Endothelial cell of umbilical vein (primary cell): ENCODE results near the gene KRT86. TPM values are rescaled to one million over a fixed set of nuclear protein-coding genes. Genes with fewer than 3 reads are reported as not detected.
"Not testable (repeated sequence)": the region's sequence is repeated elsewhere in the genome, so short reads cannot be mapped to it uniquely, and the experiment has no call there.

ENCODE experiments used
- BruUV-seq: library from RNA; stranded (reverse); fragments of 400-500 nt; replicated peaks from 2 replicates; lab custom pipeline; 2021; lab: Mats Ljungman, UMichigan
- CTCF ChIA-PET: fragments of 300-600, 350-600 bp; sonication (Branson Sonifier 250); formaldehyde crosslinking; loops from one replicate; lab custom pipeline; 2021; ENCODE audit warnings: antibody characterized with exemption, inconsistent platforms; lab: Charles Lee
- POLR2A ChIA-PET: fragments of 300-600, 350-600 bp; sonication (Branson Sonifier 250); formaldehyde crosslinking; loops from one replicate; lab custom pipeline; 2021; ENCODE audit warnings: antibody characterized with exemption, inconsistent platforms; lab: Charles Lee
- DNase-seq: peaks from one replicate; pipeline ENCODE4 v3.0.0-alpha.2; 2011; ENCODE audit warnings: low read depth, low spot score
- FAIRE-seq: peaks from 2 replicates; lab custom pipeline; 2011; peaks lifted over from hg19 to GRCh38; lab: Jason Lieb, UNC
- H2AFZ ChIP-seq: 2 replicates; pipeline ENCODE4 v1.6.0; 2012; ENCODE audit warnings: low read depth, low read length, control low read depth, inconsistent platforms
- H3K27ac ChIP-seq: 2 replicates; pipeline ENCODE4 v1.5.1; 2011; ENCODE audit warnings: low read depth, mild to moderate bottlenecking, control low read depth, low read length, moderate library complexity; ENCODE audit not compliant: insufficient read depth
- H3K27me3 ChIP-seq, 2 experiments: 2 replicates each; pipeline versions ENCODE4 v1.6.0 to v1.6.1; 2011; ENCODE audit warnings: low read length in 2 of 2, mixed read lengths in 1 of 2; ENCODE audit not compliant: control insufficient read depth in 2 of 2, insufficient read depth in 2 of 2
- H3K36me3 ChIP-seq, 2 experiments: 2 replicates in 1 of 2; 3 replicates in 1 of 2; pipeline ENCODE4 v1.5.1; 2011; ENCODE audit warnings: low read length in 2 of 2, mild to moderate bottlenecking in 1 of 2, moderate library complexity in 1 of 2; ENCODE audit not compliant: control insufficient read depth in 2 of 2, insufficient read depth in 2 of 2; ENCODE audit errors: extremely low read depth in 1 of 2
- H3K4me1 ChIP-seq: 3 replicates; pipeline ENCODE4 v1.5.1; 2011; ENCODE audit warnings: mild to moderate bottlenecking, low read length; ENCODE audit not compliant: control insufficient read depth, insufficient read depth; ENCODE audit errors: extremely low read depth
- H3K4me2 ChIP-seq: 2 replicates; pipeline ENCODE4 v1.6.1; 2011; ENCODE audit warnings: low read length, control low read depth, mixed read lengths; ENCODE audit not compliant: insufficient read depth
- H3K4me3 ChIP-seq, 3 experiments: fragments of 200-600 bp in 1 of 3; sonication (generic), shearing (Covaris generic) in 1 of 3; replicated peaks in 1 of 3; 2 replicates each; pipeline ENCODE4 v1.5.1; 2011 to 2016; ENCODE audit warnings: control low read depth in 3 of 3, low read length in 3 of 3, mild to moderate bottlenecking in 2 of 3, inconsistent platforms in 1 of 3, low read depth in 1 of 3, moderate library complexity in 1 of 3; ENCODE audit not compliant: insufficient read depth in 1 of 3
- H3K79me2 ChIP-seq: 2 replicates; pipeline ENCODE4 v1.6.0; 2012; ENCODE audit warnings: low read length, inconsistent platforms; ENCODE audit not compliant: control insufficient read depth, insufficient read depth
- H3K9ac ChIP-seq: replicated peaks from 2 replicates; pipeline ENCODE3; 2011; ENCODE audit warnings: low read length, control low read depth; ENCODE audit not compliant: insufficient read depth; ENCODE audit errors: extremely low read depth
- H3K9me1 ChIP-seq: replicated peaks from 3 replicates; pipeline ENCODE4 v1.6.0; 2011; ENCODE audit warnings: mild to moderate bottlenecking, low read length; ENCODE audit not compliant: control insufficient read depth, insufficient read depth; ENCODE audit errors: extremely low read depth
- H3K9me3 ChIP-seq: replicated peaks from 2 replicates; pipeline ENCODE4 v1.5.1; 2012; ENCODE audit warnings: low read length, inconsistent platforms; ENCODE audit not compliant: control insufficient read depth, insufficient read depth
- H4K20me1 ChIP-seq: replicated peaks from 2 replicates; pipeline ENCODE3; 2011; ENCODE audit warnings: mild to moderate bottlenecking, low read length; ENCODE audit not compliant: control insufficient read depth, insufficient read depth; ENCODE audit errors: extremely low read depth
- CTCF ChIP-seq, 2 donors: IDR thresholded peaks; 1 replicate in 1 of 2; 2 replicates in 1 of 2; pipeline ENCODE4 v1.5.1; 2011; ENCODE audit warnings: low read length in 2 of 2, mild to moderate bottlenecking in 2 of 2, moderate library complexity in 2 of 2, control low read depth in 1 of 2, inconsistent platforms in 1 of 2, low read depth in 1 of 2; ENCODE audit not compliant: insufficient read depth in 1 of 2; ENCODE audit errors: extremely low read depth in 1 of 2
- EZH2 ChIP-seq: IDR thresholded peaks from 2 replicates; pipeline ENCODE4 v1.6.1; 2012; ENCODE audit warnings: borderline replicate concordance, low read depth, mild to moderate bottlenecking, moderate library complexity, low read length, inconsistent platforms; ENCODE audit not compliant: severe bottlenecking
- FOS ChIP-seq: IDR thresholded peaks from 2 replicates; pipeline ENCODE4 v1.6.1; 2011; ENCODE audit warnings: mild to moderate bottlenecking, low read length, moderate library complexity, borderline replicate concordance; ENCODE audit not compliant: insufficient read depth
- GATA2 ChIP-seq: IDR thresholded peaks from 2 replicates; pipeline ENCODE4 v1.7.0; 2011; ENCODE audit warnings: low read depth, mild to moderate bottlenecking, moderate library complexity, mixed read lengths, low read length; ENCODE audit not compliant: insufficient read length, insufficient read depth
- JUN ChIP-seq: IDR thresholded peaks from 2 replicates; pipeline ENCODE4 v1.6.1; 2011; ENCODE audit warnings: borderline replicate concordance, low read depth; ENCODE audit not compliant: insufficient read length, insufficient read depth
- MAX ChIP-seq: IDR thresholded peaks from 2 replicates; pipeline ENCODE4 v1.6.1; 2011; ENCODE audit not compliant: insufficient read depth, insufficient read length
- MYC ChIP-seq: IDR thresholded peaks from one replicate; pipeline ENCODE4 v1.6.1; 2011; ENCODE audit warnings: mild to moderate bottlenecking, low read depth, low read length
- POLR2A ChIP-seq: IDR thresholded peaks from 2 replicates; pipeline ENCODE4 v1.6.1; 2012; ENCODE audit warnings: low read depth, mild to moderate bottlenecking, control low read depth, low read length
- POLR2AphosphoS5 ChIP-seq: IDR thresholded peaks from 2 replicates; pipeline ENCODE4 v1.6.1; 2012; ENCODE audit warnings: low read depth, mild to moderate bottlenecking, control low read depth, low read length, moderate library complexity; ENCODE audit not compliant: insufficient read depth
- dilution Hi-C: fragments of 300-500 bp; cut with MboI; formaldehyde crosslinking; loops from one replicate; pipeline ENCODE4 v1.15.0; 2019; ENCODE audit warnings: low sequenced_read_pairs; ENCODE audit not compliant: extremely low pct_ligation_motif_present
- intact Hi-C: fragments of 100-400 bp; cut with micrococcal nuclease; formaldehyde crosslinking; loops from one replicate; pipeline ENCODE4 v1.10.0; 2022
- polyA plus RNA-seq, 4 experiments: library from polyadenylated mRNA; depleted of rRNA in 3 of 4; stranded (reverse) in 3 of 4; unstranded in 1 of 4; fragments of >200 nt; gene quantifications; 2 replicates each; pipeline versions ENCODE4 v1.2.1 to v1.2.3, GENCODE V29; 2011 to 2012; ENCODE audit warnings: missing spikeins in 1 of 4
- total RNA-seq: library from RNA; stranded (reverse); gene quantifications from 2 replicates; pipeline ENCODE4 v1.2.3, GENCODE V29; 2021

KRT86 gene
- total and polyA plus RNA-seq, 2 donors (not counting 3 experiments of a cell fraction or from before 2014, with no cell fraction given) = not detected

- intact Hi-C loops = no loop called here
- H3K27me3 ChIP-seq = no peaks in the 10 kb centered on the region
- H2AFZ ChIP-seq = no peak overlapping the region
- no peaks in the 10 kb centered on the region for H3K9me1 ChIP-seq
- ChIA-PET CTCF (interaction anchor here (0.7 to 1.2 kb wide), 2 partner anchors 18 to 83 kb away, joined by 3 read pairs; no protein-coding TSS in a partner anchor), POLR2A (no interaction called here)
- DNase-seq (no peak), FAIRE-seq (no peak)
- no TSS peak for BruUV-seq
- H3K79me2 ChIP-seq = peaks cover under 1% of the 10 kb centered on the region
- no peaks in the 10 kb centered on the region for H3K9me3 ChIP-seq
- dilution Hi-C loops = no loop called here
- peaks cover 23% of the 10 kb centered on the region for H3K4me1 ChIP-seq
- H3K4me3 ChIP-seq = no peak overlapping the region
- peaks cover 0 to 5% of the 10 kb centered on the region in 2 experiments for H3K36me3 ChIP-seq
- no peak overlapping the region for H3K4me2 ChIP-seq
- TF ChIP-seq POLR2AphosphoS5 (no peak), CTCF (IDR thresholded peaks at IDR 0.05; ENCODE audit: extremely low read depth in 1 of 2, insufficient read depth in 1 of 2, low read depth in 1 of 2, low read length in 2 of 2) (no peak), GATA2 (no peak), MYC (no peak), MAX (no peak), JUN (no peak), EZH2 (no peak), POLR2A (no peak), FOS (no peak)
- no peak overlapping the region for H3K9ac ChIP-seq
- H3K27ac ChIP-seq = no peak overlapping the region
- H4K20me1 ChIP-seq = no peaks in the 10 kb centered on the region
These were observed 34.7 kb upstream of the KRT86 start for GRCh38 chr12:52239767-52240166.

DNA sequence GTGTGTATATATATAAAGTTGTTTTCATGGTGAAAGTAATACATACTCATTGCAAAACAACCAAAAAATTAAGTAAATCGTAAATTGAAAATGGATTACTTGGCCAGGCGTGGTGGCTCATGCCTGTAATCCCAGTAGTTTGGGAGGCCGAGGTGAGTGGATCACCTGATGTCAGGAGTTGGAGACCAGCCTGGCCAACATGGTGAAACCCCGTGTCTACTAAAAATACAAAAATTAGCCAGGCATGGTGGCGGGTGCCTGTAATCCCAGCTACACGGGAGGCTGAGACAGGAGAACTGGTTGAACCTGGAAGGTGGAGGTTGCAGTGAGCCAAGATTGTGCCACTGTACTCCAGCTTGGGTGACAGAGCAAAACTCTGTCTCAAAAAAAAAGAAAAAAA, 34.2 kb upstream of the KRT86 start:
- POLR2A ChIA-PET, H2AFZ ChIP-seq, H3K27me3 ChIP-seq, DNase-seq, H3K4me2 ChIP-seq, H3K4me3 ChIP-seq, BruUV-seq, intact Hi-C loops, dilution Hi-C loops, H4K20me1 ChIP-seq, H3K9ac ChIP-seq, H3K36me3 ChIP-seq, H3K9me1 ChIP-seq, H3K9me3 ChIP-seq, FAIRE-seq, H3K79me2 ChIP-seq, H3K27ac ChIP-seq: not testable (repeated sequence)
- CTCF ChIA-PET = interaction anchor here (1.2 kb wide), 1 partner anchor 18 kb away, joined by 3 read pairs; no protein-coding TSS in a partner anchor
- H3K4me1 ChIP-seq = peaks cover 20% of the 10 kb centered on the region
